Hematopoietic multipotent progenitor cell (in vitro differentiated cells): ENCODE results near the gene CCDC141. TPM values are rescaled to one million over a fixed set of nuclear protein-coding genes. Genes with fewer than 3 reads are reported as not detected.
"Not testable (repeated sequence)": the region's sequence is repeated elsewhere in the genome, so short reads cannot be mapped to it uniquely, and the experiment has no call there.

Experiments
- DNase-seq, 3 donors: peaks; one replicate each; pipeline ENCODE4 v3.0.0-alpha.2; 2011 to 2015; ENCODE audit warnings: low read depth in 2 of 3, low spot score in 2 of 3
- total RNA-seq: library from RNA; depleted of rRNA; stranded (reverse); fragments of >200 nt; gene quantifications from one replicate; pipeline ENCODE4 v1.2.3, GENCODE V29; 2012

CCDC141 gene
- total RNA-seq, 1 donor: 0.54 TPM

DNA sequence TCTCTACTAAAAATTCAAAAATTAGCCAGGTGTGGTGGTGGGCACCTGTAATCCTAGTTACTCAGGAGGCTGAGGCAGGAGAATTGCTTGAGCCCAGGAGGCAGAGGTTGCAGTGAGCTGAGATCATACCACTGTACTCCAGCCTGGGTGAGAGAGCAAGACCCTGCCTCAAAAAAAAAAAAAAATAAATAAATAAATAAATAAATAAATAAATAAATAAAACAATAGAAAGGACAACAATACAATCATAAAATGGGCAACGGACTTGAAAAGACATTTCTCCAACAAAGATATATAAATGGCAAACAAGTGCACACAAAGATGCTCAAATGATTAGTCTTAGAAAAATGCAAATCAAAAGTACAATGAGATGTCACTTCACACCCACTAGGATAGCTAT is 60.5 kb downstream of the CCDC141 start:
- not testable (repeated sequence) for DNase-seq

DNA sequence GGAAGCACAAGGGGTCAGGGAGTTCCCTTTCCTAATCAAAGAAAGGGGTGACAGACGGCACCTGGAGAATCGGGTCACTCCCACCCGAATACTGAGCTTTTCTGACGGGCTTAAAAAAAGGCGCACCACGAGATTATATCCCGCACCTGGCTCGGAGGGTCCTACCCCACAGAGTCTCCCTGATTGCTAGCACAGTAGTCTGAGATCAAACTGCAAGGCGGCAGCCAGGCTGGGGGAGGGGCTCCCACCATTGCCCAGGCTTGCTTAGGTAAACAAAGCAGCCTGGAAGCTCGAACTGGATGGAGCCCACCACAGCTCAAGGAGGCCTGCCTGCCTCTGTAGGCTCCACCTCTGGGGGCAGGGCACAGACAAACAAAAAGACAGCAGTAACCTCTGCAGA is 67.3 kb downstream of the CCDC141 start:
- DNase-seq: not testable (repeated sequence)

DNA sequence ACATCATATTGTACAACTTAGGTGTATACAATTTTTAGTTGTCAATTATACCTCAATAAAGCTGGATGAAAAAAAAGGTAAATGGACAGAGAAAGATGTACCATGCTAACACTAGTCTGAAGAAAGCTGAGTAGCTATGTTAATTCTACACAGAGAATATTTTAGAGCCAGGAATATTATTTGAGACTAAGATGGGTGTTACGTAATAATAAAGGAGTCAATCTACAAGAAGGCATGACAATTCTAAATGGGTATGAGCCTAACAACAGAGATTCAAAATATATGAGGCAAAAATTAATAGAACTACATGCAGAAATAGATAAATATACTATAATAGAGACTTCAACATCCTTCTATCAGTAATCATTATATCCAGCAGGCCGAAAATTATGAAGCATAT is 69.1 kb downstream of the CCDC141 start:
- DNase-seq: no peak

DNA sequence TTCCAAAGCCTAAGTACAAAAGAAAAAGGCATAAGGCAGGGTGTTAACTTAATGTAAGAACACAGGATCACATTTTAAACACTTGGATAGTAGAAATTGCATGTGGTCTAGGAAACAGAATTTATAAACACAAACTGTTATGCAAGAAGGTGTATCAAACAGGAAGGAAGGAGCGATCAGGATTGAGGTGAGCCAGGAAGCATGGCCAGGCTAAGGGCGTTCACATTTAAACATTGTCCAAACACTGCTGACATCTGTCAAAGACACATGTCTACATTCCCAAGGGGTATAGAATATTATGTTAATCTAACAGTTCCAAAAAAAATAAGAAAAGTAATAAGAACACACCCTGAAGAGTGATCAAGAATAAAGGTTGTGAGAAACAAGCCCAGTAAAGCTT is 71.3 kb downstream of the CCDC141 start:
- no peak for DNase-seq

DNA sequence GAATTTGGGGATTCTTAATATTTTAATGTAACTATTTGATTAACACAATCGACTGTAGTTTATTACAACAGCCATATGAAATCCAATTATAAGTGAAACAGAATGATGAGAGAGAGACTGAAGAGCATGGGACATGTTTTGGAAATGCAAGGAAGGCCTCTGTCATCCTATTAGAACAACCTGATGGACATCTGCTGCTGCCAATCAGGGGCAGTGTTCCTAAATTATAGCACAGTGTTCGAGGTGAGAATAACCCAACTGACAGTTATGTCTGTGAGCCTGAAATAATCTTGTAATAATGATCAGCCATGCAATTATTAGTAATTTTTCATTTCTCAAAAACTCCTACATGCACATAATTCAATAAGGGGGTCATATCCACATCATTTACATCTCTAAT is 73.6 kb downstream of the CCDC141 start:
- no peak for DNase-seq

DNA sequence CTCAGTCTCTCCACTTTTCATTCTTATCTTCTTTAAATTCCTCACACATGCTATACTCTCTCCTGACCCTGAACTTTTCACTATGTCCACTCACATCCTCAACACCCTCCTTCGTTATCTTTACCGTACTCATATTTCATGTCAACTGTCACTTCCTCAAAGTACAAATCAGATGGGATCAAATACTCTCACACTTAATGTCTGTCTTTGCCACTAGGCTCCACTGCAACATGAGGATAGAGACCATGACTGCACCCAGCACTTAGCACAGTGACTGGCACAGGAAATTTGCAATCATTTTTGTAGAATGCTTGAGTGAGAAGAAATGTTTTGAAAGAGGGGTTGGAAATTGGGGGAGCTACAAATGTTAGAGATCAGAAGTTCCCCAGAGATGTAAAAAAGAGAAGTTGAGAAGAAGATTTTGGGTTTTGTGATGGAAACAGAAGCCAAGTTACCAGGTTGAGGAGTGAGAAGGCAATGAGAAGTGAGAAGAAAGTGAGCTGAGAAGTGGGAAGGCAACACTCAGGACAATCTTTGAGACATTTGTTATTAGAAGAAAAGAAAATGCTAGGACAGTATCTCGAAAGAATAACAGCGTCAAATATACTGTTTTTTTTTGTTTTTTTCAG is 87.0 kb downstream of the CCDC141 start:
- no peak for DNase-seq

DNA sequence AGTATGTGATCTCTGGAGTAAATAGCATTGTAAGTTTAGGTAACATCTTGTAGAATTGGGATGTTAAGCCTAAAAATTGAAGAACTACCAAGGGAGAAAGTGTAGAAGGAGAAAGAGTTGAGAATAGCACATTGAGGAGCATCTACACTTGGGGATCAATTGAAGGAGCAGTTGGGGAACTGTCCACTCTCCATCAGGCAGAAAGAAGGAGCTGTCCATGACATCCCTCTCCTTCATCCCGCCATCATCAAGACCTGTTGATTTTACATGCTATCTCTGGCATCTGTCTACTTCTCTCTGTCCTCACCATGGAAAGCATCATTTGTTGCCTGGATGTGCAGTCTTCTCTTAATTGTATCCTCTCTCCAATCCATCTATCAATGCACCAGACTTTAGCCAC is 87.8 kb downstream of the CCDC141 start:
- no peak for DNase-seq

DNA sequence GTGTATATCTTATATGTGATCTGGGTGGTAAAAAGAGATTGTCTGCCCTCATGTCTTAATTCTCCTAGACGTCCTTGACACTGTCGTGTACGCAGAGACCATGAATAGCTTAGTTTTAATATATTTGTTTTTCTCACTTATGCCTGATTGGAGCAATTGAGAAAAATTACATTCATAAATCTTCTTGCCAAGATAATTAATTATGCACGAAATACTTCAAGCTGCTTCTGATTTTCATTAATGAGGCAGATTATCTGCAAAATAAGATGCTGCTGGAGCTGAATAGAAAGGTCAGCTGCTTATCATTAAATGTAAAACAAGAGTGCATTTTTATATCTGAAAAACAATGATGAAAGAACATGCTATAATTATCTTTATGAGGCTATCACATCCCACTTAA is 95.9 kb downstream of the CCDC141 start:
- DNase-seq: no peak

DNA sequence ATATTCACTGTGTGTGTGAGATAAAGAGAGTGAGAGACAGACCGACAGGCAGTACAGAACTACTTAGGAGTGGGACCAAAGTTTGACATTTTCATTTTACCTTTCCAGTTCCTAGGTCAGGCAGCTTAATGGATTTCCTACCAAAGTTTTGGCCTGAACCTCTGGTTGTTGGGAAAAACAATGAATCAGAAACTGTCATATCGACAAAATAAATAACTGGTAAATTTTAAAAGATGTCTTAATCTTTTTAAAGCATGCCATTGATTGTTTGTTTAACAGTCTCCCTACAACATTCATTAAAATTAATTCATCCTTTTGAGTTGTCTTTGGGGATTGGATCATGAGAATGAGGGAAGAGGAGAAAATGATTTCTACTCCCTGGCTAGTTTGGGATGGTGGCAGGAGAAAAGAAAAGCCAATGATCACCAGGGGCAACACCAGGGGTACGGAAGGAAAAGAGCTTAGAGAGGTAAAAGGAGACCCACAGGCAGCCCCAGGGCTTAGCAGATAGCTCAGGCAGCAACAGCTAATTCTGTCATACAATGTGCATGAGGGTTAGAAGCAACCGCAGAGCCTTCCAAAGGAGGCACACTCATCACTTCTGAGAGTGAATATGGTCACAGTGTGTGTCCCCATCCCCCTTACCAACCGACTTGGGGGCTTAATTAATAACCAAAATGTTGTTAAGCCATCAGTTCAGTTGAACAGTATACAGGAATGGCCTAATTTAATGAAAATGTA is 98.5 kb downstream of the CCDC141 start:
- no peak for DNase-seq

DNA sequence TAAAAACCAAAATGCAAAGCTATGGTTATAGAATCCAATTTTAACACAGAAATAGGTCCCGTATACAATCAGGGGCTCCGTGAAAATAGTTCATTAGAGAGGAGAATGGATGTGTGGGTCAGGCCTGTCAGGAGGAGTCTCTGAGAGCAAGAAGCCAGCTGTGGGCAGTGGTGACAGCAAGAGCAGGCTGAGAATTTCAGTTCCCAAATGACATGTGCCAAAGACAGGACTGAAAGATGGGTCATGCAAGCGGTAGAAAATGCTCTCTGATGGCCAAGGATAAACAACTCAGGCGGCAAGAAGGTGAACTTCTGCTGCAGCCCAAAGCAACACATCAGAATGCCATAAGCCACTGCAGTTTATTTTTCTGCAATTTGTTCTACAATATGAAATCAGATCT is 100.4 kb downstream of the CCDC141 start:
- DNase-seq: no peak

DNA sequence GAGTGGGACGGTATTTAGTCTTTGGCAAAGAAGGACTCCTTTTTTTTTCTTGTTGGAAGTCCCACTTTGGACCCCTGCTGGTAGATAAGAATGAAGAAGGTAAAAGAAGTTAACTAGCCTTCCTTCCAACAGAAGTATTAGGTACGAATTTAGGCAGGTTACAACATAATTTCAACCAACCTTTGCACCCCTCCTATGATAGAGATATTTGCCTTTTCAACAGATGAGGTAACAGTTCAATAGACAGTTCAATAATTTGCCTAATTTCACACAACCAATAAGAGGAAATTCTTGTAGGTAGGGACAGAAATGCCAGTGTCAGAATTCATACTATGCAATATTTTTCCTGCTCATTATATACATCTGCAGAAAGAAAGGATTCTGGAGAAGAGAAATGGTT is 100.8 kb downstream of the CCDC141 start:
- DNase-seq: no peak

DNA sequence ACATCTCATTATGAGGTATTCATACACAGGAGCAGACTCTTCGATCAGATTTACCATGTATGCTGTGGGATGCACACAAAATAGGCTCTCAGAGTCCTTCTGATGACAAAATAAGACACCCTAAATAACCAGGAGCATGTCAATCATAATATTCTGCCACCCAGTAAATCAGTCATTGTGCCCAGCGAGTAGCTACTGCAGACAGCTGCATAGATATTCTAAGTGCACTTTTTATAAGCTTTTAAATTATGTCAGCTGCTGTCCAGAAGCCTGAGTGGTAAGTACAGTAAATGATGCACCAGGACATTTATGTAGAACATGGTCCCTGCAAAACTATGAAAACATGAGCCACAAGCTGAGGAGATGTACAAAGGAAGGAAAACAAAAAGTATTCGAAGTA is 102.9 kb downstream of the CCDC141 start:
- DNase-seq: no peak

DNA sequence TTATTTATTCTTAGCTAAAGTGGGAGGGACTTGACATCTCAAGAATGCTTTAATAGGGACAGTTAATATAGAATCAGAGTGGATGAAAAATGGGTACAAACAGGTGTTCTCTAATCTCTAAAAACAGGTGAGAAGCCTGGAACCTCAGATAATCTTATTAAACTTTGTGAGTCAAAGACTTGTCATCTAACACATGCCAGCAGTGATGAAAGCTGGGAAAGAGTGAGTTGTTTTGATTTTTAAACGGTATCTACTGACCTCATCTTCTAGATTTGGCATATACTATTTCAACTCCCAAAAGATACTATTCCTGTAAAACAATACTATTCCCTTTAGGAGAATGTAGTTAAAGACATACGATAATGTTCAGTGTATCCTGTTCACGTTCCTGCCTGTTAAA is 103.4 kb downstream of the CCDC141 start:
- no peak for DNase-seq

DNA sequence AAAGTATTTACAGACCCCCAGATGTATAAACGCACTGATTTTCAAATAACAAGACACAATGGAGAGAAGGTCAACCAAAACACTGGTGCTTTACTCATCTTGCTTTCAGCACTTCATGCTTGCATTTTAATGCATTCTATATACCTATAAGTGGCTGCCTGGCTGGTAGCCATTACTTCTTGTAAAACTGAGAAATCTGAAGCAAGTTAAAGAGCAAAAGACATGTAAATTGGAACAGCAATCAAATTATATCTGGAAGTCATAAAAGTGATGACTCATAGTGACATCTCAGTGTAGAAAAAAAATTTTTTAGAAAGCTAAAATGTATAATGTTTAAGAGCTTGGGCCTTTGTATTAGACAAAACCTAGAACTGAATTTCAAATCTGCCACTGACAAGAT is 106.2 kb downstream of the CCDC141 start:
- DNase-seq: no peak

DNA sequence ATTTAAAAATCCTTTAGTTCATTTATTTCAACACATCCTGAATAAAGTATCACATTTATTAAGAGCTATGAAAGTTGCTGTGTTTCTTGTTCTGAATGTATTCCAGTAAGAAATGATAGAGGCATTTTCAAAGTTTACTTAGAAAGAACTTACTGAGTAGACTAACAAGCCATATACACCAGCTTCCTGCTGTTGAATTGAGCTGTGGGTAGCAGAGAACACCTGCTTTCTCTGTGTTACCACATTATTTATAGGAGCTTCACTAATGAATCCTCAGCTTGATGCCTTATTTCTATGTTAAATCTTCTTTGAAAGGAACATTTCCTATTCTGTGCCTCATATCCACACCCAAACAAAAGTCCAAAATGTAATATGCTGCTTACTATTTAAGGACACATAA is 115.4 kb downstream of the CCDC141 start:
- DNase-seq: no peak

DNA sequence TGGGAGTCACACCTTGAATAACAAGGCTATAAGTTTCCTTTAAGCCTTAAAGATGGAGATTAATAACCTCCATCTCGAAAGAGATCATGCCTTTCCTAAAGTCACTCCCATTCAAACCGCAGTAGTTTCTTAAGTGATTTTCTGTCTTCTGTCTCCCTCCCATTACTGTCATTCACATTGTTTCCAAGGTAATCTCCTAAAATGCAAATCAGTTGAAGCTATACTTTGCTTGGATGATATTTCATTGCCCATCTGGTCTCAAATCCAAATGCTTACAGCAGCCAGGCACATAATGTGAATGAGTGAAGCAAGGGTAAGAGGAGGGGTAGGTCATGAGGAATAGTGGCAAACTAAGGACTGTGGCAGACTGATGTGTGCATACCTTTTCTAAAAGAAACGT is 116.4 kb downstream of the CCDC141 start:
- DNase-seq: no peak

DNA sequence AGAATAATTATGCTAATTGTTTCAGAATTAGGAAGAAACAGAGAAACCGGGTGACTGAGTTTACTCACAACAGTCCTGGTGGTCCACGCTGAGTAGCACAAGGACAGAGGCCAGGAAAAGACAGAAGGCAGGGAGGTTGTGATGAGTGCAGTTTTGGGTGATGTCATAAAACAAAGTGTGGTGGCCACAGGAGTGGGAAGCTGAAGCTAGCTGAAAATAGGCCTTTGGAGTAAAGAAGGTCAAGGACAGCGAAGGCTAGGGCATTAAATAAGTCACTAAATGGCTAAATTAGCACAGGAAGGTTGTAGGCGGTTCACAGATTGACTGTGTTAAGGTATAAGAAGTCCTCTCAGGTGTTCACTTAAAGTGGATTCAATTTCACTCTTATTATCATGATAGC is 121.9 kb downstream of the CCDC141 start:
- no peak for DNase-seq

DNA sequence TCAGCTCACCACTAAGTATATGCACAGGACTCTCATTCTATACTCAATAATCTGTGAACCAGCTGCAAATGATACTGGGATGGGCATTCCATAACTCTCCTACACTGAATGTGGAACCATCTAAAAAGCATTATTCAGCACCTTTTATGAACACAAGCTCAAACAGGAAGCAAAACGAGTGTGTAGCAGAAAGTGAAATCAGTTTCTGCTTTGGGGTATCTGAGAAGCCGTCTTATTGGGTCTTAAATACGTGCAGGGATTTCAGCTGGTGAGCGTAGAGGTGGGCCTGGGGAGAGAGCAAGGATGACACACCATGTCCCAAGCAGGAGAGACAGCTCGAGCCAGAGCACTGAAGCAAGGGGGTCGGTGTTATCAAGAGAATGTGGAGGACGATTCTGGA is 122.8 kb downstream of the CCDC141 start:
- DNase-seq: no peak

DNA sequence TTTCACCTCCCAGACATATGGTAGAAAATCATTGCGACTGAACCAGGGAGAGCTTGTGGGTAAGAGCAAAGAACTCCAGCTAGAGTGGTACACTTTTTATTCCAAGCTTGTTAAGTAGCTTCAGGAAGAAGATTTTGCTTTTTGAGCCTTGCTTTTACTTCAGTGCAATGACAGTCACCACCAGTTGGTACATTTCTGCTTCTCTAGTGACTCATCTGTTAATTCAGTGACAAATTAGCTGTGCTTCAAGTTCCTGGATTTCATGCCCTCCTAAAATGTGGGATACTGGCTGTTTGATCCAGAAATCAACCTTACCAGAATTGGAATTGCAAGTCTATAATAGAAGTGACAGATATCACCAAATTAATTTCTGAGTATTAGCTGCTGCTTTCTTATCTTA is 125.1 kb downstream of the CCDC141 start:
- no peak for DNase-seq

DNA sequence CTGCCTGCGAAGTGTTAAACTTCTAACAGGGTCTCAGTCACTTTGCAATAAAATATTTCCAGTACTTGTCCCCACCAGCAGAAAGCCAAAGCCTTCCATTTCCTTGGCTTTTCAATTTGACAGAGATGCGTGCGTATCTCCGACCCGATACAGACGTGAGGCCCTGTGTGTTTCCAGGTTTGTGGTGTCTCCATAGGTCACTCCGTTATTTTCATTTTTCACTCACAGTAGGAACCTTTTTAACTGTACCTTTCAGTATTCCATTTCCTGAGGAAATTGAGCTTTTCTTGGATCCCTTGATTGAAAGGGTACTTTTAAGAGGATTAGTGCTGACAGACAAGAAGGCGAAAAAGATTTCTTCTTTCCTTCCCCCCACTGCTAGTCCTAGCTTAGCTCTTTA is 126.4 kb downstream of the CCDC141 start:
- DNase-seq: no peak

DNA sequence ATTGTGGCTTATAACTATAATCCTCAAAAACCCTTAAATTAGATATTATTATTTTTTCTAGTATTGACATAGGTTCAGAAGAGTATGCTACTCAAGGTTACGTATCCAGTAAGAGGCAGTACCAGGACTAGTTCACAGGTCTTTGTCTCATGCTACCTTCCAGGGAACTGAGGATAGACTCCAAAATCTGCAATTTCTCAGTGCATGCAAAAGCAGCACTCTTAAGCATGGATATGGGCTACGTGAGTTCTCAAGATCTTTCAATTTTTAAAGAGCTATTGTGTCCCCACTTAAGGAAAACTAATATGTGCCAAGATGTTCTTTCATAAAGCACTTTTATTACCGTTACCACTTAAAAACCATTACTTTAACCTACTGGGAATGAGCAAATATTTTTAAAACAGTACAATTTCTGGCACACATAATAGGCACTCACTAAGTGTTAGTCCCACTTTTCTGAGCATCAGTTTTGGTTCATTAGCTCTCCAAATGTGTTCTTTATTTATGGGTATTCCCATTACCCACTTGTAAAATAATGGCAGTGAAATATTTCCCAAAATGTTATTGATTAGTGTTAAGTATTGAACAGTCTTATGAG is 128.9 kb downstream of the CCDC141 start:
- no peak for DNase-seq

DNA sequence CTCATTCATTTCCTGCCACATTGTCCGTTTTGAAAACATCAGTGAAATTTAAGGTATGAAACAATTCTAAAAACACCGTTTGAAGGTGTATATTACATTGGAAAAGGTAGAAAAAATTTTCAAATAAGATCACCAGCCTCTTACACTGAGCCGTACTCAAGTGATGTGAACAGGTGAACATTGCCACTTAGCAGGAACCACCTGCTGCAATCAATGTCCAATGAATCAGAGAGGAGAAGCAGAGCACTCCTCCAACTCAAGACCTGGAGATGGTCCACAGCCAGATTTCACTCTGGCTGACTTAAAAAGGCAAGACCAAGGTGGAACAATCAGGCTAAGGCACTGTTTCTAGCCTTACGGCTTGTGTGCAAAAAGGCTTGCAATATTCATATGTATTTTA is 132.4 kb downstream of the CCDC141 start:
- DNase-seq: no peak
